GM21529 (cell line): ENCODE data around the gene COP1.
"Not testable (repeated sequence)": the region's sequence is repeated elsewhere in the genome, so short reads cannot be mapped to it uniquely, and the experiment has no call there.

ENCODE experiments used
- ATAC-seq: cut with Tn5 transposase; IDR thresholded peaks from one replicate; pipeline ENCODE4 v1.9.1; 2021; ENCODE audit not compliant: unreplicated experiment

The COP1 gene

DNA sequence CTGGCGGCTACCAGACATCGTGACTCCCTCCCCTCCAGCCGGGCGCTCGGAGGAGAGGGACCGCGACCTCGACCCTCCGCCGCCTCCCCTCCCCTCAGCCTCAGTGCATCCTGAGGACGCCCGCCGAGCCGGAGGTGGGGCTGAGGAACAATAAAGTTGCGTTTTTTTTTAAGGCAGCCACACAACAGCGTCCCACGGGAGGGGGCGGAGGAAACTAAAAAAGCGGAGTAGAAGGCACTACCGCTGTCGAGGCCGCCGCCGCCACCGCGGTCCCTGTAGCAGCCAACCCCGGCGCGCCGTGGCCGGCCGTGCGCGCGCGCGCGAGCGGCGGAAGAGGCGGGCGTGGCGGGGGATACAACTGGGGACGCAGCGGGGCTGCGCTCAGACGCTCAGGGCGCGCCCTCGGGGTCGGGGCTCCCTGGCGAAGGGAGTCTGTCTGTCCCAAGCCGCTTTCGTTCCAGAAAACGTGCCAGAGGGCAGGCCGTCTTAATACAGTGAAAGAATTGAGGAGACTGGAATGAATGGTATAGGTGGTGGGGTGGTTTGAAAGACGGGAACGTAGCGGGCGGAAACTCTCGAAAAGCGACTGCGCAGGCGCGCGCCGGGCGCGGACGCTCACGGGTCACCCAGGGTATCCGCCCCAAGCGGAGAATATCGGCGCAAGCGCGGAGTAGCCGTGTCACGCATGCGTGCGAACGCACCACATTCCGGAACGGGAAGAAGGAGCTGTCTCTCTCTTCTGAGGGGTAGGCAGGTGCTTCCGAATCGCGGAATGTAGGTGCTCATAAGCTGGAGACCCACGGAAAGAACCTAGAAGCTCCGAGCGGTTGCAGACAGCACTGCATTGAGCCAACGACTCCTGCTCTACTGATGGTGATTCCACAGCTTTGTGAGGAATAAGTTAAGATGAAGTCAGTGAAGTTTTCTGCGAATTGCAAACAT lies at the start of gene COP1:
TSS of gene COP1 (minus strand) at position 326 of the 942 bp plus-strand sequence. CDS start at position 18, 308 bp downstream.
- ATAC-seq = peak; percentile 82

DNA sequence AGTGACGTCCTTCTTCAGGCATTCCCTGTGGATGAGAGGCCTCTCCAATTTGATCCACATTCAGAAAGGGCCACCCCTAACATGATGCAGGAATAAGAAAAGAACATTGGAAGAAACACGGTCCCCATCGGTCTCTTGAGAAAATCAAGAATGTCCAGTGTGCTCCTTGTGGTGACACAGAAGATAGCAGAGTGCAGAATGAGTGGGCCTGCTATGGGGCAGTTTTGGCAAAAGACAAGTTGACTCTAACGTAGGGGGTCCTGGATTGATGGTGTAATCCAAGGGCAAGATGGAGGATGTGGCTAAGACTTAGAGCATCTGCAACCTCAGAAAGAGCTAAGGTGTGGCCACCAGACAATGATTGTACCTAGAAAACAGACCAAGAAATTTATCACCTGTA lies 45.1 kb upstream of the COP1 start:
- no peak for ATAC-seq

DNA sequence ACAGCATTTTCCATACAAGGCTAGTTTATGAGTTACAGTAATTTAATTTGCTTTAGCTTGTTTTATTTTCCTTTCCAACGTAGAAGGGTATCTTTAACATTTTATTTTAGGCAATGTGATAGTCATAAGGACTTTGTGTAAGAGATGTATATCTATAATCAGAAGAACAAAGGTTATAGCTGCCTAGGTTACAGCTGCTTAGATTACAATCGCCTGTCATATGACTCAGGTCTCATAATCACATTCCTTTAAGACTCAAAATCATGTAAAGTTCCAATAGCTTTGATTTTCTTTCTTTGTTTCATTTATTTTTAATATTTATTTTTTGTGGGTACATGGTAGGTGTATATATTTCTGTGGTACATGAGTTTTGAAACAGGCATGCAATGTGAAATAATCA lies 37.8 kb upstream of the COP1 start:
- no peak for ATAC-seq

DNA sequence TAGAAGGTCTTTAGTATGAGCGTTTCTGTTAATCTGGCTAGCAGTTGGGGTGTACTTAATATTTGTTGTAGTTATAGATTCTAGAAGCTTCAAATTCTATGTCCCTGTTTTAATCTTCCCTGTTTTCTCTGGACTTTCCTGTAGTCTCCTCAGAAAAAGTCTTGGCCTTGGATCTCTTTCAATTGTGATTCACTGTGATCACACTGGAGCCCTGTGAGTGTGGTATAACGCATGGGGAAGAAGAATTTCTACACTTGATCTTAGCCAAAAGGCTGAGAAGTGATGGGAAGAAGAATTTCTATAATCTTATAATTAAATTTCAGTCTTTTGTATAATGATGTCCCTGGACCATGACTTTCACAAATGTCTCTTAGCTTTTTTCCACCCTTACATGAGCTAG lies 36.7 kb upstream of the COP1 start:
- no peak for ATAC-seq

DNA sequence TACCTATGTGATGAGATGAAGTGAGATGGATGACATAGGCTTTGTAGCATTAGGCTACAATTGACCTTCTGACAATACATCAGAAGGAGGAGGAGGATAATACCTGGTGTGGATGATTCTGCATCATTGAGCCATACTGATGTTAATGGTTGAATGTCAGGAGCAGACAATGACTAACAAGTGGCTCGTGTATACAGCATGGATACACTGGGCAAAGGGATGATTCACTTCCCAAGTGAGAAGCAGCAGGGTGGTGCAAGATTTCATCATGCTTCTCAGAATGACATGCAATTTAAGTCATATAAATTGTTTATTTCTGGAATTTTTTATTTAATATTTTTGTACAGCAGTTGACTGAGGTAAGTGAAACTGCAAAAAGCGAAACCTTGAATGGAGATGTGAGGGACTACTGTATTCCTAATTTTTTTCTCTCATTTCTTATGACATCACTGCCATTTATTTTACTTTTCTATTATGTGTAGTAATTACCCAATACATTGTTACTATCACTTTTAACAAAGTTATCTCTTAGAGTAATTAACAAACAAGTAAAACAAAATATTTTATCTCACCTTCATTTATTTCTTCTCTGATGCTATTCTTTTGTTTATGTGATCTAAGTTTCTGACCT lies 34.4 kb upstream of the COP1 start:
- no peak for ATAC-seq

DNA sequence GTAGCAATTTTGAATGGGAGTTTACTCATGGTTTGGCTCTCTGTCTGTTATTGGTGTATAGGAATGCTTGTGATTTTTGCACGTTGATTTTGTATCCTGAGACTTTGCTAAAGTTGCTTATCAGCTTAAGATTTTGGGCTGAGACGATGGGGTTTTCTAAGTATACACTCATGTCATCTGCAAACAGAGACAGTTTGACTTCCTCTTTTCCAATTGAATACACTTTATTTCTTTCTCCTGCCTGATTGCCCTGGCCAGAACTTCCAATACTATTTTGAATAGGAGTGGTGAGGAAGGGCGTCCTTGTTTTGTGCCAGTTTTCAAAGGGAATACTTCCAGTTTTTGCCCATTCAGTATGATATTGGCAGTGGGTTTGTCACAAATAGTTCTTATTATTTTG lies 26.6 kb upstream of the COP1 start:
- ATAC-seq = not testable (repeated sequence)

DNA sequence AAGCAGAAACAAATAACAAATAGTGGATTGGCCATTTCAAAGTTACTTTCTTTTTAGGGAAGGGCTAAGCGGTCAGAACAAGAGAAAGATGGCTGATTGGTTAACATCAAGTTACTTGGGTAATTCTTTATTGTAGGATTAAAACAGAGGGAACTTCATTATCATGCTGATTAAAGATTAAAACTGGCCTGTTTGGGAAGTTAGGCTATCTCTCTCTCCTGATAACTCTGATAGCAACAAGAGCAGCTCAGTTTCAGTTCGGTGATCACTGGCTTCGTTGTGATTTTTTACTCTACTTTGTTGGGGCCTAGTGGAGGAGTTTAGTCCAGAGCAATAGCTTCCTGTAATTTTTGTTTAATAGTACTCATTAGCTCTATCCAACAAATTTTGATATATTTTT lies 20.5 kb upstream of the COP1 start:
- no peak for ATAC-seq

DNA sequence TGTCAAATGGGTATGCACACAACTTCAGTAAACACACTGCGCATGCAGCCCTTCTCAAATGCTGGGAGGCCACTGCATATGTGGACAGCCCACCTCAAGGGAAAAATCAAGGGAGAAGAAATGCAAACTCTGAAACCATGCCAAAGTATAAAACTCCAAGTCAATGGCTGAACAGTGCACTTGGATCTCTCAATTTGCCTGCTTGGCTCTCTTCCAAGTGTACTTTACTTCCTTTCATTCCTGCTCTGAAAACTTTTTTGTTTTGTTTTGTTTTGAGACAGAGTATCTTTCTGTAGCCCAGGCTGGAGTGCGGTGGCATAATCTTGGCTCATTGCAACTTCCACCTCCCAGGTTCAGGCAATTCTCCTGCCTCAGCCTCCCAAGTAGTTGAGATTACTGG lies 18.8 kb upstream of the COP1 start:
- no peak for ATAC-seq

DNA sequence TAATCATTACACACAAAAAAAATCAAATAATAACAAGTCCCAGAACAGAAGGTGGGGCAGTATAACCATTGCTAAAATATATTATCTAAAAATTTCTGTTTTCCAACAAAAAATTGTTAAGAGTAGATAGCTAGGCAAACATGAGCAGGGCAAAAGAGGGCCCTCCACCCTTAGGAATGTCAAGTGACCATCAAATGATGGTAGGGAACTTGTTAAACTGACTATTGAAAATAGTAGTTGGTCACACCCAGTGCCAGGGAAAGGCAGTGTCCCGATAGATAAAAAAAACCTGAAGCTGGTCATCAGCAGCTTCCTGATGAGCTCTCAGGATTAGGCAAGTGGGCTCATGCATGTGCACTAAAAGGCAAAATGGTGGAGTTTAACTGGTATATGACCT lies 18.4 kb upstream of the COP1 start:
- ATAC-seq = no peak

DNA sequence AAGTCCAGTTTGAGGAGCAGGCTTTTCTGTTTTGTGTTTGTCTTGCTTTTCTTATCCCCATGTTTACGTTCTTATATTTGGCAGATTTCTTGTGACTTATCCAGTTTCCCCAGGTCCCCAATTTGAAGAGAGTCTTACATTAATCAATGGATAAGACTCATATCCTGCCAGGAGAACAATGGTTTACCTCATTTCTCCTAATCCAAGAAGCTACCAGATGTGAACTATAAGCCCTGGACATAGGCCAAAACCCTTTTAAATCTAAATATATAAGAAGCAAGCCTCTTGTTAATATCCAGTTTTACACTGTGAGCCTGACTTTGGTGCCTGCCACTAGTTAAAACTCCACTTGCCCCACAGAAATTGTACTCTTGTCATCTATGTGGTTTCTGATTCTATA lies 15.1 kb upstream of the COP1 start:
- no peak for ATAC-seq

DNA sequence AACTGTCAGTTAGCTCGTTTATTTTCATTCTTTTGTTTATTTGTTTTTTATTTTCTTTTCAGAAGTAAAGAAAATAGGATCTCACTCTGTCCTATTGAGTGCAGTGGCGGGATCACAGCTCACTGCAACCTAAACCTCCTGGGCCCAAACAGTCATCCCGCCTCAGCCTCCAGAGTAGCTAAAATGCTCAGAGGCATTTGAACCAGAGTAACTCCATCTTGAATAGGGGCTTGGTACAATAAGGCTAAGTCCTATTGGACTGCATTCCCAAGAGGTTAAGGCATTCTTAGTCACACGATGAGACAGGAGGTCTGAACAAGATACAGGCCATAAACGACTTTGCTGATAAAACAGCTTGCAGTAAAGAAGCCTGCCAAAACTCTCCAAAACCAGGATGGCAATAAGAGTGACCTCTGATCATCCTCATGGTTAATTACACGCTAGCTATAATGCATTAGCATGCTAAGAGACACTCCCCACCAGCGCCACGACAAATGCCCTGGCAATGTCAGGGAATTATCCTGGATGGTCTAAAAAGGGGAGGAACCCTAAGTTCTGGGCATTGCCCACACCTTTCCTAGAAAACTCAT lies 13.1 kb upstream of the COP1 start:
- no peak for ATAC-seq

DNA sequence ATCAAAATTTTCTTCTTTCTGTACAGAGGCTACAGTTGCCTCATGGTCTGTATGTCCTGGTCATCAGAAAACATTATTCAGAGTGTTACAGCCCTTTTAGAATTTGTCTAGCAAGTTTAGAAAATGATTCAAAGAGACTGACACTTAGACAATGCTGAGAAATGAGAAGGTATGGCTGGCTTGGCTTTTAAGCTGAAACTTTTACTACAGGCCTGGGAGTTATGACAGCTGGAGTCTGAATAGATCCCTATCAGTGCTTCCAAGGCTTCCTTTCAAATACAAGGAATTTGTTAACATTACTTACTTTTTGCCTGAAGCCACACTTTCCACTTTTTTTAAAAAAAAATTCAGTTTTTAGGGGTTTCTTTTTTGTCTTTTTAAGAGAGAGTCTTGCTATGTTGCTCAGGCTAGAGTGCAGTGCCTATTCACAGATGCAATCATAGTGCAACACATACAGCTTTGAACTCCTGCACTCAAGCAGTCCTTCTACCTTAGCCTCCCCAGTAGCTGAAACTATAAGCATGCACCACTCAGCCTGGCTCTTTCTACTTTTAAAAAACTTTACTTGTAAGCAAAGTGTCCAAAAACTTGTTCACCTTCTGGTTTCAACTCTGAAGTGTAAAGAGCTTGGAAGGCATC lies 10.5 kb upstream of the COP1 start:
- ATAC-seq = no peak

DNA sequence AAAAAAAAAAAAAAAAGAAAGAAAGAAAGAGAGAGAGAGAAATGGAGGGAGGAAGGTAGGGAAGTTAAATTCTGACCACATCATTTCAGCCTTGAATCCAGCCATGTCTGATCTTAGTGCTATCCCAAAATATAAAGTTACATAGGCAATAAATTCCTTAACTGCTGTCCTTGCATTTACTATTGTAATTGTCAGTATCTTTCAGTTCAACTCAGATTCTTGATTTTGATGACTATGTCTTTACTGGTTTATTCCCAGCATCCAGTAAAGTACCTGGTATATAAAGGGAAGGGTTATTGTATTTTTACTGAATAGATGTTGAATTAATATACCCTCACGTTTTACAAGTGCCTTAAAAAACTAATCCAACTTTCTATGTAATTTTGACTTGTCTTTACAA lies 8.9 kb upstream of the COP1 start:
- no peak for ATAC-seq

DNA sequence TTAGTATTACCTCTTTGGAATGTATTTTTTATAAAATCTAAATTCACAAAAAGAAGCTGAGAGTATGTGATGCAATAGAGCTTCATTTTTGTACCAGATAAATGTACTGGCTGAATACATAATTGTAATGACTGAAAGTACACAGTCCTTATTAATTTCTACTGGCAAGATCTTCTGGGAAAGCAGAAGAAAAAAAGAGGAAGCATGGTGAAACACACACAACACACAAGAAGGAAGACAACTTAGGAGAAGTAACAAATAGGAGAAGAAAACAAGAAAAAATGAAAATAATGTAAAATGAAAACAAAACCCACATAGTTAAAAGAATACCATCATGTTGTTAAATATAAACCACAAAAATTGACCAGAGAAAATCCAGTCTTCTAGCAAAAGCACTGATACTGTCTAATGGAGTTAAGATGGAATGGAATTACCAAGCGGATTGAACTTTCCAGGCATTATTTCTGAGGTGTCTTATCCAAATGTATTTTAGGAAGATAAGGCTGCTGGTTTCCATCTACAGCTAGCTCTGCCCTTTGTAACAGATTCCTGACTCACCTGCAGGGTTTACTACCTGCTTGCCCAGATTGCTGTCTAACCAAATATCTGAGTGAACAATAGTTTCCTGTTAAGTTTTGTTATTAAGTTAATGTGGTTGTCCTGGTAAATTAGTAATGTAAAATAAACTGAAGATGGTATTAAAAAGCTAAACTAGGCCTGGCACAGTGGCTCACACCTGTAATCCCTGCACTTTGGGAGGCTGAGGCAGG lies 4.5 kb upstream of the COP1 start:
- no peak for ATAC-seq

DNA sequence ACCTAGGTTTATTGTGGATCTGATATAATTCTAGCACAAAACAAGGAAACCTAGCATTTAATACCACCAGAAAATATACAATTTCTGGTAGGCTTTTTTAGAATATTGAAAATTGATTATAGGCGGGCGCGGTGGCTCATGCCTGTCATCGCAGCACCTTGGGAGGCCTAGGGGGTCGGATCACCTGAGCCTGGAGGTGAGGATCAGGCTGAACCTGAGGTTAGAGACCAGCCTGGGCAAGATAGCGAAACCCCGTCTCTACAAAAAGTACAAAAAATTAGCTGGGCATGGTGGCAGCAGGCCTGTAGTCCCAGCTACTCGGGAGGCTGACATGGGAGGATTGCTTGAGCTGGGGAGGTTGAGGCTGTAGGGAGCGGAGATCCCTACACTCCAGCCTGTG lies 948 bp upstream of the COP1 start:
- ATAC-seq = no peak

DNA sequence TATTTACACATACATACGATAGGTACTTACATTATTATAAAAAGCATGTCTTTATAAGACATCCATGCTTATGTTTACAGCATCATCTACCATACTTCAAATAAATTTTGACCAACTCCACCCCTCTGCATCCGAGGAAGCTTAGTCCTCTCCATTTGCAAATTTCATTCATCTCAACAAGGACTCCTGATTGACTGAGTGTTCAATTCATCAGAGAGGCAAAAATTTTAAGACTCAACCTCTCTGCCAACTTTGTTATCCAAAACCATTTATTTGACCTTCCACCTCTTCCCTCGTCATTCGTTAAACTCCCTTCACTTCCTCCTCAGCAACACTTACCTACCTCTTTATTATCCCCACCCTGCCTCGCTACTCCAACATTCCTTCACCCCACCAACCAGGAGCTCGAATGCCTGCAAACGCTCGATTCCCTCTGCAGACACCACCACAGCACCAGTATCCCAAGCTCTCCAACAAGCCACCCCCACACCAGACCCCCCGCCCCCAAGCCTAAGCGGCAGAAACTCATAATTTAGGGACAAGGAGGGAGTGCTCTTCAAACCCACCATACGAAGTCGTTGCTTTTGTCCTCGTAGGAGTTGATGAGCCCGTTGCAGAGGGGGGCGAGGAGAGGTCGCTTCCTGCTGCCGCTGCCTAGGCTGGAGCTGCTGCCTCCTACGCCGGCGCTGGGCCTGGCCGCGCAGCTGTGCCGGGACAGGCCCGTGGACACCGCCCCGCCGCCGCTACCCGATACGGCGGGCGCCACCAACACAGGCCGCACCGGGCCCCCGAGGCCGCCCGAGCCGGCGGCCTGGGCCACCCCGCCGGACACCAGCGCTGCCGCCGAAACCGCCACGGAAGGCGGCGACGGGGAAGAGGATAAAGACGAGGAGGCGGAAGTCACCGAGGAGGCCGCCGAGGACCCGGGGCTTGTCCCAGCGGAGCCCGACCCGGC lies 803 bp downstream of the COP1 start:
- peak; percentile 23 for ATAC-seq

DNA sequence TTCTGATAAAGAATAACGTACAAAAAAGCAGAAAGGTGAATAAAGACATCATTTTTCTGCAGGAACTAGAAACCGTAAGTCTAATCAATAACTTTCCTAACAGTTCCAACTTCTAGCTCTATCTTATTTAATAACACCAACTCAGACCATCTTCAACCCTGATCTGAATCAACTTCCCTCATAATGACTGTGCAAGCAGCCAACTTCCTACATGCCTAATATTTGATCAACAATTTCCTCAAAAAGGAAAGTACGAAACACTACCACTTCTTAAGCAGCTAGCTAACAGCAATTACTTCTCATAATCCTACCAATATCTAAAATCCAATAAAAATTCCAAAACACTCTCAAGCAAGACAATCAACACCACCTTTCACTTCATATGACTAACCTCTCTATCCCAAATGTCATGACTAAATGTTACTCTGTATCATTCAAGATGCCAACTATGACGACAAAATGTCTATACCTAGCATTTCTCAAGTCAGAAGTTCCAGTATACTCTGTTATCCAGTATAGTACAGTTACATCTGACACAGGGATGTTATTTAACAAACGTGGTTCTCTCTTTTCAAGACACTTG lies 1.7 kb downstream of the COP1 start:
- ATAC-seq = no peak

DNA sequence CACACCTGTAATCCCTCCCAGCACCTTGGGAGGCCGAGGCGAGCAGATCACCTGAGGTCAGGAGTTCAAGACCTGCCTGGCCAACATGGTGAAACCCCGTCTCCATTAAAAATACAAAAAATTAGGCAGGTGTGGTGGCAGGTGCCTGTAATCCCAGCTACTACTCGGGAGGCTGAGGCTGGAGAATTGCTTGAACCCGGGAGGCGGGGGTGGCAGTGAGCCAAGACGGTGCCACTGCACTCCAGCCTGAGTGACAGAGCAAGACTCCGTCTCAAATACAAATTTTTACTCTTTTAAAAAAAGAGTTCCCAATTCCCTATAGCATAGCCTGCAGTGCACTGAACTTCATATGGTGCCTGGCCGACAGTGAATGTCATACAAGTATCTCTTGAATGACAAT lies 2.4 kb downstream of the COP1 start:
- not testable (repeated sequence) for ATAC-seq

DNA sequence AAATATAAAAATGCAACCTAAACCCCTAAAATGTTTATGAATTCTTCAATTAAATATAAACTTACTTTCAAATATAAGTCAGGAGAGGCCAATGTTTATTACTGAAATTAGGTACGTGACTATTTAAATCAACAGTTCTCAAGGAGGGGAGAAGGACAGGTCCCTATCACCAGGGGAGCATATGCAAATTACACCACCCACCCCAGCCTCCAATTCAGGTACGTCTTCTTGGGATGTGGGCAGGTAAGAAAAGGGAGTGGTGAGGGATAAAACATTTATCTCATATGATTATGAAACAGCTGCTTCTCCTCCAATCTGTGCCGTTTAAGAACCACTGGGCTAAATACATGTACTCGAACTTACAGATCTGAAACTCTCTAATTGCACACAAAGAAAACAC lies 3.4 kb downstream of the COP1 start:
- ATAC-seq = no peak
